Erythroblast (primary cell): Measurements from ENCODE around the gene RHEX.
"Not testable (repeated sequence)": the region's sequence is repeated elsewhere in the genome, so short reads cannot be mapped to it uniquely, and the experiment has no call there.

Experiments used
- GATA1 ChIP-seq: IDR thresholded peaks from 2 replicates; pipeline ENCODE4 v1.6.1; 2011; ENCODE audit warnings: low read depth, mild to moderate bottlenecking, control low read depth, low read length, moderate library complexity
- POLR2A ChIP-seq: IDR thresholded peaks from 2 replicates; pipeline ENCODE4 v1.6.1; 2011; ENCODE audit warnings: mild to moderate bottlenecking, low read length

DNA sequence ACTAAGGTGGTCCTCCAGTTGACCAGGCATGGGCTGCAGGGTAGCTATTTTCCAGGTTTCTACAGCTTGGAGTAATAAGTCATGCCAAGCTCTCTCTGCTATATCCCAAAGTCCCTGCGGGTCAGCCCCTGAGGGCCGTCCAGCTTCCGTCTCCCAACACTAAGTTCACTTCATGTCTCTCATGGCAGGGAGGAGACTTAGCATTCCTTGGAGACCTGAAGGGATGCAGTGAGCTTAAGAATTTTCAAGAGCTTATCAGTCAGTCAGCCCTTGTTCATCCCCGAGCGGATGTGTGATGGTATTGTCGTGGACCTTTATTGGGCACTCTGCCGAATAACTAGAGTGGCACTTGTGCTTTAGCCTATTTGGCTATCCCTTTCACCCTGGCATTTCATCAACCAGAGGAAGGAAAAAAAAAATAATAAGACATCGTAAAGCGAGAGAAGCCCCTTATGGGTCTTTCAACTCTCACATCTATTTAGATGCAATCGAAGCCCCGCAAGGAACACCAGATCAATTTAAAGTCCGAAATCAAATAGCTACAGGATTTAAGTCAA is 2.2 kb downstream of the RHEX start:
- TF ChIP-seq POLR2A, GATA1: not testable (repeated sequence)
